ACC112 (cell line): ENCODE results near the gene FHIP2A.
"Not testable (repeated sequence)": the region's sequence is repeated elsewhere in the genome, so short reads cannot be mapped to it uniquely, and the experiment has no call there.

ENCODE experiments used
- H2AFZ ChIP-seq: fragments of 200-600 bp; sonication (generic); one replicate; pipeline ENCODE4 v1.6.0; 2017; ENCODE audit warnings: antibody characterized with exemption, low read length; ENCODE audit not compliant: unreplicated experiment
- H3K27ac ChIP-seq: fragments of 200-600 bp; sonication (generic); 2 replicates; pipeline ENCODE4 v1.5.1; 2014; ENCODE audit warnings: low read depth, mild to moderate bottlenecking, antibody characterized with exemption, low read length, moderate library complexity
- H3K27me3 ChIP-seq: fragments of 200-600 bp; sonication (generic); 2 replicates; pipeline ENCODE4 v1.6.1; 2014; ENCODE audit warnings: mild to moderate bottlenecking, antibody characterized with exemption, low read length, moderate library complexity, mixed read lengths; ENCODE audit not compliant: insufficient read depth
- H3K36me3 ChIP-seq: fragments of 200-600 bp; sonication (generic); 2 replicates; pipeline ENCODE4 v1.6.1; 2016; ENCODE audit warnings: mild to moderate bottlenecking, antibody characterized with exemption, low read length, moderate library complexity, mixed read lengths; ENCODE audit not compliant: insufficient read depth
- H3K4me1 ChIP-seq: fragments of 200-600 bp; sonication (generic); one replicate; pipeline ENCODE4 v1.6.1; 2016; ENCODE audit warnings: low read length, mixed read lengths; ENCODE audit not compliant: insufficient read depth, unreplicated experiment, control insufficient read depth
- H3K4me3 ChIP-seq: fragments of 200-600 bp; sonication (generic); 2 replicates; pipeline ENCODE4 v1.5.1; 2014; ENCODE audit warnings: mild to moderate bottlenecking, low read depth, low read length
- H3K79me2 ChIP-seq: fragments of 200-600 bp; sonication (generic); one replicate; pipeline ENCODE4 v1.6.0; 2016; ENCODE audit warnings: low read length; ENCODE audit not compliant: control insufficient read depth, unreplicated experiment, insufficient read depth

The FHIP2A gene

GRCh38 chr10:114856544-114857287 is 35.1 kb downstream of the FHIP2A start:
- H3K4me3 ChIP-seq, result peak overlapping the region; percentile 46
- peaks cover 10% of the 10 kb centered on the region for H3K79me2 ChIP-seq

GRCh38 chr10:114857288-114857565 is 35.6 kb downstream of the FHIP2A start:
- not testable (repeated sequence) for H3K27me3 ChIP-seq, H3K4me3 ChIP-seq, H3K79me2 ChIP-seq, H2AFZ ChIP-seq
- H3K36me3 ChIP-seq, result peaks cover 46% of the 10 kb centered on the region
- peaks cover 39% of the 10 kb centered on the region for H3K4me1 ChIP-seq
- H3K27ac ChIP-seq, result peak overlapping the region; percentile 96

More at GRCh38 chr10:114856544-114857287, 35.1 kb downstream of the FHIP2A start:
- Histone ChIP-seq H2AFZ (peak overlapping the region; percentile 61), H3K27me3 (no peaks in the 10 kb centered on the region), H3K27ac (peak overlapping the region; percentile 96), H3K36me3 (peaks cover 45% of the 10 kb centered on the region), H3K4me1 (peaks cover 39% of the 10 kb centered on the region)

- H3K4me1 ChIP-seq, result peaks cover 39% of the 10 kb centered on the region
- no peak overlapping the region for H2AFZ ChIP-seq
- no peaks in the 10 kb centered on the region for H3K27me3 ChIP-seq
- H3K27ac ChIP-seq, result peak overlapping the region; percentile 40
- H3K79me2 ChIP-seq, result peaks cover 10% of the 10 kb centered on the region
- H3K36me3 ChIP-seq, result peaks cover 46% of the 10 kb centered on the region
- H3K4me3 ChIP-seq, result no peak overlapping the region; the same call in 1 of the 2 replicates
These were observed 36.5 kb downstream of the FHIP2A start for GRCh38 chr10:114857922-114858629.

- Histone ChIP-seq H3K27me3 (no peaks in the 10 kb centered on the region), H3K36me3 (peaks cover 48% of the 10 kb centered on the region)
These were observed 37.6 kb downstream of the FHIP2A start for GRCh38 chr10:114859222-114859621.

GRCh38 chr10:114862456-114862855 is 40.9 kb downstream of the FHIP2A start:
- H3K79me2 ChIP-seq, result peaks cover 12% of the 10 kb centered on the region
- no peak overlapping the region for H3K4me3 ChIP-seq
- peaks cover 43% of the 10 kb centered on the region for H3K36me3 ChIP-seq
- H3K27ac ChIP-seq, result no peak overlapping the region
- H2AFZ ChIP-seq, result no peak overlapping the region
- H3K27me3 ChIP-seq, result no peaks in the 10 kb centered on the region
- H3K4me1 ChIP-seq, result peaks cover 9% of the 10 kb centered on the region

More at GRCh38 chr10:114859222-114859621, 37.6 kb downstream of the FHIP2A start:
- Histone ChIP-seq H3K79me2 (peaks cover 12% of the 10 kb centered on the region), H2AFZ (no peak overlapping the region), H3K4me3 (no peak overlapping the region), H3K4me1 (peaks cover 39% of the 10 kb centered on the region), H3K27ac (no peak overlapping the region)

GRCh38 chr10:114867365-114867764 is 45.8 kb downstream of the FHIP2A start:
- Histone ChIP-seq H3K27me3 (no peaks in the 10 kb centered on the region), H2AFZ (no peak overlapping the region), H3K4me3 (no peak overlapping the region), H3K27ac (0 out of 2 replicates have a peak overlapping the region, but pooled peaks have one; percentile 25), H3K4me1 (peaks cover 23% of the 10 kb centered on the region), H3K79me2 (peaks cover 3% of the 10 kb centered on the region), H3K36me3 (peaks cover 14% of the 10 kb centered on the region)

- Histone ChIP-seq H3K79me2 (no peaks in the 10 kb centered on the region), H3K27ac (peak overlapping the region; percentile 95), H3K27me3 (no peaks in the 10 kb centered on the region), H2AFZ (no peak overlapping the region), H3K36me3 (peaks cover 14% of the 10 kb centered on the region), H3K4me1 (peaks cover 29% of the 10 kb centered on the region), H3K4me3 (peak overlapping the region; percentile 36)
These were observed 47.4 kb downstream of the FHIP2A start for GRCh38 chr10:114868870-114869519.

- peaks cover 29% of the 10 kb centered on the region for H3K4me1 ChIP-seq
- H3K79me2 ChIP-seq, result no peaks in the 10 kb centered on the region
- H3K27ac ChIP-seq, result peak overlapping the region; percentile 95
- no peaks in the 10 kb centered on the region for H3K27me3 ChIP-seq
- no peak overlapping the region for H2AFZ ChIP-seq
- peak overlapping the region; percentile 36 for H3K4me3 ChIP-seq
- peaks cover 10% of the 10 kb centered on the region for H3K36me3 ChIP-seq
These were observed 47.9 kb downstream of the FHIP2A start for GRCh38 chr10:114869520-114869892.

GRCh38 chr10:114870486-114870885 is 48.9 kb downstream of the FHIP2A start:
- H3K27me3 ChIP-seq, result no peaks in the 10 kb centered on the region
- no peak overlapping the region for H3K27ac ChIP-seq
- H3K4me3 ChIP-seq, result no peak overlapping the region
- H2AFZ ChIP-seq, result no peak overlapping the region
- no peaks in the 10 kb centered on the region for H3K79me2 ChIP-seq
- H3K36me3 ChIP-seq, result peaks cover 5% of the 10 kb centered on the region
- peaks cover 29% of the 10 kb centered on the region for H3K4me1 ChIP-seq

- Histone ChIP-seq H3K4me1 (peaks cover 31% of the 10 kb centered on the region), H2AFZ (no peak overlapping the region), H3K27me3 (no peaks in the 10 kb centered on the region), H3K4me3 (no peak overlapping the region), H3K79me2 (no peaks in the 10 kb centered on the region), H3K36me3 (no peaks in the 10 kb centered on the region), H3K27ac (no peak overlapping the region)
These were observed 49.8 kb downstream of the FHIP2A start for GRCh38 chr10:114871379-114871778.
